ENCODE measurements around the gene KRT15. TPM values are rescaled to one million over a fixed set of nuclear protein-coding genes. Genes with fewer than 3 reads are reported as not detected.

The KRT15 gene
- total RNA-seq, 2 donors from 2014 or later, result 138 to 1,038 TPM

- TF ChIP-seq POLR2A (IDR thresholded peaks at IDR 0.05) (no peak), POLR2AphosphoS5 (IDR thresholded peaks at IDR 0.05) (no peak), CTCF (IDR thresholded peaks at IDR 0.05) (no peak)
- no peak for DNase-seq (ENCODE audit: low spot score)
- H3K27me3 ChIP-seq (replicated peaks; ENCODE audit: insufficient read depth), result no peaks in the 10 kb centered on the region
- no peaks in the 10 kb centered on the region for H3K9me3 ChIP-seq
- 67% methylated on average over 8 of the region's 8 CpGs for WGBS
- no peaks in the 10 kb centered on the region for H3K36me3 ChIP-seq
- no peak overlapping the region for H3K27ac ChIP-seq
- H3K4me3 ChIP-seq, result no peak overlapping the region
- peaks cover under 1% of the 10 kb centered on the region for H3K4me1 ChIP-seq (replicated peaks)
- intact Hi-C loops (cut with DNase I), result loop anchor here (5.0 kb wide), 1 partner anchor 108 kb away; no protein-coding TSS in a partner anchor
Observed at GRCh38 chr17:41553987-41554680, 35.4 kb upstream of the KRT15 start.

DNA sequence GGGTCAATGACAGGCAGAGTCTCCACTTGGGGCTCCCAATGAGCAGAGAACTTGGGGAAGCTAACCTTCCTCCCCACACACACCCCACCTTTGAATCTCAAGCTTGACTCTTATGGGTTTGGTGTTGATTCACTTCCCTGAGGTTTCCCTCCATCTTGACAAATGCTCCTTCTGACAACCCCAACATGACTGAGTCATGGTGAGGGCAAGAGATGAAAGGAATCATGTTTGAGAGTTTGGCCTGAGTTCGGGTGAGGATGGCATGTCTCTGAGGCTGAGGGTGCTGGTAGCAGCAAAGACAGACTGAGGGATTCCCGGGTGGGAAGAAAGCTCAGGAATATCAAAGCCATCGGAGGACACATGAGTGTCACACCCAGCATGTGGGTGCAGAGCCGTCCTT lies 34.5 kb upstream of the KRT15 start:
- WGBS, result 83% methylated on average over 4 of the region's 4 CpGs
- TF ChIP-seq POLR2AphosphoS5 (IDR thresholded peaks at IDR 0.05), result no peak
- no peak for TF ChIP-seq POLR2A (IDR thresholded peaks at IDR 0.05)
- no peak for TF ChIP-seq CTCF (IDR thresholded peaks at IDR 0.05)
- H3K4me1 ChIP-seq (replicated peaks), result peaks cover 8% of the 10 kb centered on the region
- no peaks in the 10 kb centered on the region for H3K36me3 ChIP-seq
- DNase-seq (ENCODE audit: low spot score), result no peak
- intact Hi-C loops (cut with DNase I), result loop anchor here (5.0 kb wide), 1 partner anchor 109 kb away; no protein-coding TSS in a partner anchor
- no peaks in the 10 kb centered on the region for H3K9me3 ChIP-seq
- H3K4me3 ChIP-seq, result no peak overlapping the region
- no peak overlapping the region for H3K27ac ChIP-seq
- H3K27me3 ChIP-seq (replicated peaks; ENCODE audit: insufficient read depth), result no peaks in the 10 kb centered on the region

DNA sequence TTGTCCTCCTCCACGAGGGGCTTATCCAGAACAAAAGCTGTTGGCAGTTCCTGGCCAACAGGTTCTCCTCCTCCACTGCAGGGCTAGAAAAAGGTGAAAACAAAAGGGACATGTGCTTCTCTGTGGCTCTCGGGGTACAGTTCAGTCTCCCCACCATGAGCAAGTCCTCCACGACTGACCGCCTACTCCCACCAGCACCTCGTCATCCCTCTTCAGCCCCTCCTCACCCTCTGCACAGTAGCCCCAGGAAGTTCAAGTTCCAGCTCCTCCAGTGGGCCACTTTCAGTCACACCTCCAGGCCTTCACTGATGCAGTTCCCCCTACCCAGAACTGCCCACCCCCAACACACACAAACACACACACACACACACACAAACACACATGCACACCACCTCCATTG lies 33.8 kb upstream of the KRT15 start:
- peaks cover 8% of the 10 kb centered on the region for H3K4me1 ChIP-seq (replicated peaks)
- H3K4me3 ChIP-seq, result no peak overlapping the region
- no peak for DNase-seq (ENCODE audit: low spot score)
- no peak for TF ChIP-seq POLR2A (IDR thresholded peaks at IDR 0.05)
- TF ChIP-seq CTCF (IDR thresholded peaks at IDR 0.05), result no peak
- no peaks in the 10 kb centered on the region for H3K36me3 ChIP-seq
- intact Hi-C loops (cut with DNase I), result loop anchor here (5.0 kb wide), 1 partner anchor 110 kb away; no protein-coding TSS in a partner anchor
- H3K9me3 ChIP-seq, result no peaks in the 10 kb centered on the region
- whole genome bisulfite sequencing, result 86% methylated on average over 5 of the region's 5 CpGs
- H3K27me3 ChIP-seq (replicated peaks; ENCODE audit: insufficient read depth), result no peaks in the 10 kb centered on the region
- no peak overlapping the region for H3K27ac ChIP-seq

DNA sequence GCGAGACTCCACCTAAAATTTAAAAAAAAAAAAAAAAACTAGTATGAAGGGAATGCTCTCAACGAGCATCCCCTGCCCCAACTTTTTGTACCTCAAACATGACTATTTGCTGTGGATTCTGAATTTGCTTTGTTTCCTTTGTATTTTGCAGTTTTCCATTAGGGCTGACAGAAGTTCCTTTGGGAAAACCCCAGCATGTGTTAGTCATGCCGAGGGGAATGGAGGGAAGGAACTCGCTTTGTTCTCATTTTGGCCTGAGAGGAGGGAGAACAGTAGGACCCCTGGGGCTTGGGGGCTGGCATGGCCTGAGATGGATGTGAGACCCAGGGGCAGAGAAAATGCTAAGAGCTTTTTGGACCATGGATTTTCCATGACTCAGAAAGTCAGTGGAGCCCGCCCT lies 32.7 kb upstream of the KRT15 start:
- peaks cover 8% of the 10 kb centered on the region for H3K4me1 ChIP-seq (replicated peaks)
- no peak overlapping the region for H3K27ac ChIP-seq
- H3K4me3 ChIP-seq, result no peak overlapping the region
- no peaks in the 10 kb centered on the region for H3K36me3 ChIP-seq
- no peak for TF ChIP-seq CTCF (IDR thresholded peaks at IDR 0.05)
- TF ChIP-seq POLR2AphosphoS5 (IDR thresholded peaks at IDR 0.05), result no peak
- no peak for TF ChIP-seq POLR2A (IDR thresholded peaks at IDR 0.05)
- no peaks in the 10 kb centered on the region for H3K9me3 ChIP-seq
- H3K27me3 ChIP-seq (replicated peaks; ENCODE audit: insufficient read depth), result no peaks in the 10 kb centered on the region
- intact Hi-C loops (cut with DNase I), result loop anchor here (5.0 kb wide), 1 partner anchor 111 kb away; no protein-coding TSS in a partner anchor
- 76% methylated on average over 5 of the region's 5 CpGs for WGBS
- no peak for DNase-seq (ENCODE audit: low spot score)

DNA sequence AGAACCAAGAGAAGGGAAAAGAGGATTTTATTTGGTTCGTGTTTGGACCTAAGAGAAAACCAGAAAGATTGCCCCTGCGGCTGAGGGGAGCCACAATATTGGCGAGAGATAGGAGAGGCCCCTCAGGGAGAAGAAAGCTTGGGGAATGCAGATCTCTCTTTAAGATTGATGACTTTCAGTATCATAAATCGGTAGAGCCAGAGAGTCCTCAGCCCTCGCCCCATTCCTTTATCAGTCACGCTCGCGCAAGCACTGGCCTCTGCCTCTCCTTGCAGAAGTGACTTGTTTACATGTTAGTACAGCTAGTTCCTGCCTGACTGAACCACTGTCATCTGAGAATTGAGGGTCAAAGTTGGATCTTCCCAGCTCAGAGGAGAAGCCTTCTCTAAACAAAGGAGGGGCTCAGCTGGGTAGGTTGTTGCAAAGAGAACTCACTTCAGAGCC lies 30.9 kb upstream of the KRT15 start:
- TF ChIP-seq POLR2AphosphoS5 (IDR thresholded peaks at IDR 0.05) (no peak), POLR2A (IDR thresholded peaks at IDR 0.05) (no peak)
- H3K36me3 ChIP-seq, result no peaks in the 10 kb centered on the region
- 49% methylated on average over 8 of the region's 8 CpGs for WGBS
- H3K27ac ChIP-seq, result peak overlapping the region; percentile 63 to 77
- no peak for DNase-seq (ENCODE audit: low spot score)
- H3K27me3 ChIP-seq (replicated peaks; ENCODE audit: insufficient read depth), result no peaks in the 10 kb centered on the region
- peaks cover 8% of the 10 kb centered on the region for H3K4me1 ChIP-seq (replicated peaks)
- intact Hi-C loops (cut with DNase I), result loop anchor here (1.0 to 5.0 kb wide), 3 partner anchors 99 to 640 kb away; no protein-coding TSS in a partner anchor
- no peaks in the 10 kb centered on the region for H3K9me3 ChIP-seq
- H3K4me3 ChIP-seq, result no peak overlapping the region
